Measurements from ENCODE around the gene COL19A1.

COL19A1 gene

GRCh38 chr6:70236343-70236742, 370.0 kb downstream of the COL19A1 start:
- DNase-seq = no peak

- DNase-seq = no peak
These were observed 374.7 kb downstream of the COL19A1 start for GRCh38 chr6:70241031-70241430.

GRCh38 chr6:70241991-70242420, 375.6 kb downstream of the COL19A1 start:
- no peak for DNase-seq

DNA sequence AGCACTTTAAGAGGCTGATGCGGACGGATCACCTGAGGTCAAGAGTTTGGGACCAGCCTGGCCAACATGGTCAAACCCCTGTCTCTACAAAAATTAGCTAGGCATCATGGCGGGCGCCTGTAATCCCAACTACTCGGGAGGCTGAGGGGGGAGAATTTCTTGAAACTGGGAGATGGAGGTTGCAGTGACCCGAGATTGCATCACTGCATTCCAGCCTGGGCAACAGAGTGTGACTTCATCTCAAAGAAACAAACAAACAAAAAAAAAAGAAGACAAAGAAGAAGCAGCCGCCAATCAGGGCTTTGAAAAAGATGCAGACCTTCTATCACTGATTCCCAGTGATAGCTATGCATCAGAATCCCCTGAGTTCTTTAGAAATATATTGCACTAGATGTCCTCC, 379.8 kb downstream of the COL19A1 start:
- DNase-seq = no peak

DNA sequence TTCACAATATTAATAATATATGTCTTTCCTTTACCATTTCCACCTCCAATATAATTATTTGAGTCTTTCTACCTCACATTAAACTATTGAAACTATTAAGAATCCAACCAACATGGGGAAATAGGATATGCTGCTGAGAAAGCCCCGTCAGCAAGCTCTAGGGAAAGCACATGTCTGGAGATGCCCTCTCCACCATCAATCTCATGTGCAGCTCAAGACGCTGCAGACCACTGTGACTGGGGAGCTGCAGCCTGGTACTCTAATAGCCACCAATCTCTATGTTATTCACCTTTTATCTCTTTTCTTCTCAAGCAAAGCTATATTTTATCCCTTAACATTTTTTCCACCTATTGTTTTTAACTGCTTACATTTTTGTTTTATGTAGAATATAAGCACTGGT, 386.2 kb downstream of the COL19A1 start:
- no peak for DNase-seq

DNA sequence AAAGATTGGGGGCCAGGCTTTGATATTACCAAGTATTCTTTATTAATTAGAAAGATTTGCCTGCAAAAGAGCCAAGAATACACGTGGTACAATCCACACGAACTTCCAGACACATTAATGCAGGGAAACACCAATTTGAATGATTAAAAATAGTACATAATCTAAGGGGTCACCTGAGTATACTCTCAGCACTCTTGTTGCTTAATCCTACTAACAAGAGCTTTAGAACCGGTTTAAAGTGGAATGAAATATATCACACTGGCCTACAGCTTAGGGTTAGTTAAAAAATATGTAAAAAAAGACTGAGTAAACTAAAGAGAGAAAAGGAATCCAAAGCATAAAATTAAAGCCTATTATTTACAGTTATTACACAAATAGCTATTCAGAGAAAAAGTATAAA, 387.6 kb downstream of the COL19A1 start:
- no peak for DNase-seq

- DNase-seq = no peak
These were observed 388.4 kb downstream of the COL19A1 start for GRCh38 chr6:70254784-70255183.

- no peak for DNase-seq
These were observed 391.5 kb downstream of the COL19A1 start for GRCh38 chr6:70257768-70258273.

DNA sequence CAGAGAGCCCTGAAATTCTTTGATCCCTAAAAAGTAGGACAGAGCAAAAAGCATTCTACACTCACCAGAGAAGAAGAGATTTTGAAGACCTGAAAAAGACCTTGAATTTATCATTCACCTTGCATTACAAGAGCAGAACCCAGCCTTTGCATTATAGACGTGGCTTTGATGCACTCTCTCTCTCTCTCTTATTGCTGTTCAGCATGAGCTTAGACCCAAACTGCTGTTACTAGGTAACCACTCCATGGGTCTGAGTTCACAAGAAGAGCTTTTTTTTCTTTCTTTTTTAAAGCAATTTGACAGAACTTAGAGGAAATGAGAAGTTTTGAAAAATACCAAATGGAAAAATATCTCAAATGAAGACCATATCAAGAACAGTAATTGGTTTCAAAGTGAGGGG, 392.1 kb downstream of the COL19A1 start:
- no peak for DNase-seq

All from CD4-positive, alpha-beta T cell treated with Interleukin-10 for 1 hour (primary cell).